C4-2B (cell line): ENCODE data around the gene KDM5A.

ENCODE experiments used
- CTCF ChIP-seq: fragments of 450-650 bp; conservative IDR thresholded peaks from 2 replicates; pipeline ENCODE4 v1.5.1; 2017; ENCODE audit warnings: mild to moderate bottlenecking
- ZFX ChIP-seq: fragments of 450-650 bp; IDR thresholded peaks from 2 replicates; pipeline ENCODE4 v1.6.1; 2017

DNA sequence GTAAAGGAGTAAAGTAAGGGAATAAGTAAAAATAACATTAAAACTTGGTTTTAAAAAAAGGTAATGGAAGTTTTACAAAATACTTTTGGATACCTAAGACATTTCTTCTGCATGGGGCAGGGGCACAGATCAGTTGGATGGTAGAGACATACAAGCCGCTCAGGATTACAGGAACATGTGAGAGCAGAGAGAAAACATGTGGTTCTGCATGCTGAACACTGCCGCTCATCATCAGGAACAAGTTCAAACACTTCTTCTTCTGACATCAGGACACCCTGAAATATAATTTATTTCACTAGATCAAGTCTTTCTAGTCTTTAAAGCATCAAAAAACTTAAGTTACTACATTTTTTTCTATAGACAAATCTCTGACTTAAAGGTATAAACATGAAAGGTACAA is 65.6 kb downstream of the KDM5A start:
- TF ChIP-seq CTCF (no peak), ZFX (no peak)
